Endodermal cell (in vitro differentiated cells): ENCODE results near the gene HDHD2. TPM values are rescaled to one million over a fixed set of nuclear protein-coding genes. Genes with fewer than 3 reads are reported as not detected.
A peak's percentile ranks its signal among the peaks of the same experiment; 100 is the strongest.

Source experiments
- DNase-seq: peaks from one replicate; pipeline ENCODE4 v3.0.0-alpha.2; 2017
- H3K27ac ChIP-seq: 2 replicates; pipeline ENCODE4 v1.5.1; 2013; ENCODE audit warnings: mild to moderate bottlenecking, low read depth, low read length, moderate library complexity
- H3K27me3 ChIP-seq: 2 replicates; pipeline ENCODE4 v1.6.1; 2013; ENCODE audit warnings: mild to moderate bottlenecking, low read length, moderate library complexity; ENCODE audit not compliant: insufficient read depth, control insufficient read depth, poor library complexity, severe bottlenecking
- H3K36me3 ChIP-seq: 2 replicates; pipeline ENCODE4 v1.7.0; 2013; ENCODE audit warnings: mild to moderate bottlenecking, low read length, moderate library complexity; ENCODE audit not compliant: control insufficient read depth, insufficient read depth
- H3K4me1 ChIP-seq: one replicate; pipeline ENCODE4 v1.7.0; 2013; ENCODE audit warnings: low read length; ENCODE audit not compliant: control insufficient read depth, insufficient read depth
- H3K4me3 ChIP-seq: 2 replicates; pipeline ENCODE4 v1.5.1; 2013; ENCODE audit warnings: mild to moderate bottlenecking, low read length, moderate library complexity
- H3K9ac ChIP-seq: 2 replicates; pipeline ENCODE4 v1.6.1; 2013; ENCODE audit warnings: mild to moderate bottlenecking, low read length, moderate library complexity; ENCODE audit not compliant: poor library complexity, severe bottlenecking; ENCODE audit errors: extremely low read depth
- H3K9me3 ChIP-seq: 2 replicates; pipeline ENCODE4 v1.6.1; 2013; ENCODE audit warnings: mild to moderate bottlenecking, low read length, moderate library complexity; ENCODE audit not compliant: control insufficient read depth
- H3K27ac Mint-ChIP-seq: 2 replicates; pipeline ENCODE4 v1.8.0; 2020; ENCODE audit warnings: mixed read lengths
- H3K27me3 Mint-ChIP-seq: 2 replicates; pipeline ENCODE4 v1.8.0; 2021; ENCODE audit warnings: mild to moderate bottlenecking, mixed read lengths; ENCODE audit not compliant: insufficient read depth
- H3K36me3 Mint-ChIP-seq: 2 replicates; pipeline ENCODE4 v1.8.0; 2020; ENCODE audit warnings: low read depth, mixed read lengths
- H3K4me1 Mint-ChIP-seq: 2 replicates; pipeline ENCODE4 v1.8.0; 2020; ENCODE audit warnings: mixed read lengths
- H3K4me3 Mint-ChIP-seq: 2 replicates; pipeline ENCODE4 v1.8.0; 2020; ENCODE audit warnings: mild to moderate bottlenecking, moderate library complexity, mixed read lengths
- H3K9me3 Mint-ChIP-seq: 2 replicates; pipeline ENCODE4 v1.8.0; 2020; ENCODE audit warnings: mild to moderate bottlenecking, mixed read lengths
- CTCF ChIP-seq: fragments of 200-600 bp; sonication (generic); conservative IDR thresholded peaks from 2 replicates; pipeline ENCODE4 v1.5.0; 2021; ENCODE audit warnings: antibody characterized with exemption, mild to moderate bottlenecking
- WGBS, 2 experiments: methylation state at CpG; one replicate each; pipeline versions ENCODE4 v1.1.5 to v1.1.7; 2013; ENCODE audit warnings: missing lambda C conversion rate in 2 of 2, mixed read lengths in 1 of 2; ENCODE audit not compliant: insufficient coverage in 1 of 2, insufficient read length in 1 of 2; 5-methylcytosine and 5-hydroxymethylcytosine counted together
- total RNA-seq, 2 donors: library from RNA; stranded (reverse); fragmentation: NEBNext Ultra II Directional in 1 of 2; extraction: Animal tissue kit (Norgen Biotek cat#: 25700) in 1 of 2; gene quantifications; 2 replicates in 1 of 2; 3 replicates in 1 of 2; pipeline ENCODE4 v1.2.1, GENCODE V29; 2021

The HDHD2 gene
- total RNA-seq, 2 donors from 2014 or later = 53.6 to 76.8 TPM

- Histone ChIP-seq H3K27ac (no peak overlapping the region), H3K4me3 (no peak overlapping the region), H3K4me1 (no peaks in the 10 kb centered on the region), H3K27me3 (no peaks in the 10 kb centered on the region), H3K36me3 (peaks cover 7% of the 10 kb centered on the region), H3K9ac (no peak overlapping the region), H3K9me3 (no peaks in the 10 kb centered on the region)
- Mint-ChIP-seq H3K27me3 (no peaks in the 10 kb centered on the region), H3K9me3 (no peaks in the 10 kb centered on the region), H3K27ac (no peak overlapping the region), H3K4me3 (no peak overlapping the region), H3K4me1 (peaks cover 7% of the 10 kb centered on the region), H3K36me3 (no peaks in the 10 kb centered on the region)
- TF ChIP-seq CTCF = no peak
- no peak for DNase-seq
Measured at GRCh38 chr18:47168509-47168908, 18.2 kb upstream of the HDHD2 start.

GRCh38 chr18:47166294-47166693 lies 16.0 kb upstream of the HDHD2 start:
- H3K27ac ChIP-seq = no peak overlapping the region
- peaks cover 6% of the 10 kb centered on the region for H3K36me3 Mint-ChIP-seq
- no peaks in the 10 kb centered on the region for H3K9me3 Mint-ChIP-seq
- H3K27ac Mint-ChIP-seq = peak overlapping the region; percentile 10
- H3K9me3 ChIP-seq = no peaks in the 10 kb centered on the region
- peaks cover 7% of the 10 kb centered on the region for H3K36me3 ChIP-seq
- 92 to 93% methylated on average over 1 to 2 of the region's 2 CpGs for WGBS, 2 experiments
- H3K9ac ChIP-seq = no peak overlapping the region
- H3K4me3 ChIP-seq = no peak overlapping the region
- H3K4me1 Mint-ChIP-seq = peaks cover 9% of the 10 kb centered on the region
- no peak for DNase-seq
- no peaks in the 10 kb centered on the region for H3K27me3 ChIP-seq
- TF ChIP-seq CTCF = no peak
- no peaks in the 10 kb centered on the region for H3K27me3 Mint-ChIP-seq
- no peak overlapping the region for H3K4me3 Mint-ChIP-seq
- peaks cover 3% of the 10 kb centered on the region for H3K4me1 ChIP-seq

GRCh38 chr18:47163241-47163640 lies 12.9 kb upstream of the HDHD2 start:
- no peaks in the 10 kb centered on the region for H3K27me3 Mint-ChIP-seq
- peaks cover 9% of the 10 kb centered on the region for H3K36me3 Mint-ChIP-seq
- DNase-seq = no peak
- Histone ChIP-seq H3K9ac (no peak overlapping the region), H3K27ac (no peak overlapping the region), H3K9me3 (no peaks in the 10 kb centered on the region), H3K4me3 (no peak overlapping the region), H3K27me3 (no peaks in the 10 kb centered on the region), H3K36me3 (no peaks in the 10 kb centered on the region), H3K4me1 (peaks cover 5% of the 10 kb centered on the region)
- WGBS, 2 experiments = 91 to 100% methylated on average over 2 to 5 of the region's 5 CpGs
- H3K27ac Mint-ChIP-seq = no peak overlapping the region
- no peak for TF ChIP-seq CTCF
- H3K9me3 Mint-ChIP-seq = no peaks in the 10 kb centered on the region
- H3K4me1 Mint-ChIP-seq = peaks cover 13% of the 10 kb centered on the region
- no peak overlapping the region for H3K4me3 Mint-ChIP-seq
